T47D (cell line): ENCODE data around the gene FBN2.

Experiments used
- DNase-seq, 2 experiments: peaks; one replicate each; pipeline versions ENCODE4 v3.0.0 to v3.0.0-alpha.2; 2011 to 2012; ENCODE audit warnings: low read depth in 1 of 2, low spot score in 1 of 2
- JUND ChIP-seq: IDR thresholded peaks from 2 replicates; pipeline ENCODE4 v1.6.1; 2012; ENCODE audit warnings: low read depth
- in situ Hi-C: cut with HindIII; loops from 2 replicates; pipeline ENCODE4 v1.10.0; 2016; ENCODE audit warnings: low sequenced_read_pairs, low pct_unique_long_range_greater_than_20kb

FBN2 gene

GRCh38 chr5:128538000-128538249 is at the start of gene FBN2:
Gene FBN2 (minus strand): TSS chr5:128538245. CDS start chr5:128537603, 642 bp downstream.
- in situ Hi-C loops: no loop called here
- DNase-seq: no peak
- TF ChIP-seq JUND: no peak

DNA sequence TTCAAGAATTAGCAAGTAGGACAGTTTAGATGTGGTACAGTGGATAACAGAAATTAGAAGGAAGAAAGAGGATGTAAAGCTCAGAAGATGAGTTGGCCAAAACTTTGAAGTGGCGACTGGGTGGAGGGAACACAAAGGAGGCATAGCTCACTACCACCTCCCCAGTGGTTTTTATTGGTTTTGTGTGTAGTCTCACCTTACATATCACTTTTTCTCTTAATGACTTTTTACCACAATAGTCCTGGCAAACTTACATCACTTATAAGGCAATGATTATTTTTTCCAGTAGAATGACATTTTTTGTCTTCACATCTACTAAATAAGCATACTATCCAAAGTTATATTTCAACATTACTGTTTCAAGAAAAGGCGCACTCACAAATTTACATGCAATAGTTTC is 49.2 kb upstream of the FBN2 start:
- DNase-seq: no peak
- in situ Hi-C loops: no loop called here
- no peak for TF ChIP-seq JUND

GRCh38 chr5:128586848-128587247 is 48.8 kb upstream of the FBN2 start:
- DNase-seq: no peak
- TF ChIP-seq JUND: no peak
- in situ Hi-C loops: no loop called here

GRCh38 chr5:128579639-128580038 is 41.6 kb upstream of the FBN2 start:
- in situ Hi-C loops: no loop called here
- TF ChIP-seq JUND: no peak
- DNase-seq: no peak

- no peak for DNase-seq
- in situ Hi-C loops: no loop called here
- TF ChIP-seq JUND: no peak
Measured at GRCh38 chr5:128579093-128579492, 41.0 kb upstream of the FBN2 start.

DNA sequence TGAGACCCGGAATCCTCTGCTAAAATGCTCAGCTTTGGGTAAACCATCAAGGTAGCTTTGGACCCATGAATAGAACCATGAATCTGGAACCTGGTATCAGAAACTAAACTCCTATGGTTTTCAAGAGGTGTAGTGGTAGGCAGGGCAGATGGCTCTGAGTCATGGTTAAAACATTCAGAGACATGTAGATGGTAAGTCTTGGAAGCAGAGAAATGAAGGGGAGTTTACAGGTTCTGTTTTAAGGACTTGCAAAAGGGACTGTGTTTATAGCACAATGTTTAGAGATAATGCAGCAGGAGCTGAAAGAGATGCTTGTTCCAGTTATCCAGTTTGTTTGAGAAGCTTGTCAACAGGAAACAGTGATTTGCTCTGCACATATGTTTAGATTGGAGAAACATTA is 36.0 kb upstream of the FBN2 start:
- in situ Hi-C loops: no loop called here
- DNase-seq: no peak
- no peak for TF ChIP-seq JUND

DNA sequence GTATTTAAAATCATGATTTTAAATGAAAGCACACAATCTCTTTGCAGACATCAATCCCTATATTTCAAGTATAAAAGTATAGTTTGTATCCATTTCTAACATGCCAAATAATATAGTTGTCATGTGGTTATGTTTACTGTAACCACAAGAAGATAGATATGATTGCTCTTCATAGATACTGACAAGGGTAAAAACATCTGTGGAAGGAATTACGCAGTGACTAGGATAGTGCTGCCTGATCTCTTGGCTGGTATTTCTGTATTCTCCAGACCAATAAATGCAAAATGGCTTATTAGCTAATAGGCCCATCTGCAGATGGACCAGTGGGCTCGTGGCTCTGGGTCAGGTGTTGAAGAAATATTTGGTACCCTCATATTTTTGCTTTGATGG is 34.9 kb upstream of the FBN2 start:
- in situ Hi-C loops: no loop called here
- TF ChIP-seq JUND: no peak
- no peak for DNase-seq

DNA sequence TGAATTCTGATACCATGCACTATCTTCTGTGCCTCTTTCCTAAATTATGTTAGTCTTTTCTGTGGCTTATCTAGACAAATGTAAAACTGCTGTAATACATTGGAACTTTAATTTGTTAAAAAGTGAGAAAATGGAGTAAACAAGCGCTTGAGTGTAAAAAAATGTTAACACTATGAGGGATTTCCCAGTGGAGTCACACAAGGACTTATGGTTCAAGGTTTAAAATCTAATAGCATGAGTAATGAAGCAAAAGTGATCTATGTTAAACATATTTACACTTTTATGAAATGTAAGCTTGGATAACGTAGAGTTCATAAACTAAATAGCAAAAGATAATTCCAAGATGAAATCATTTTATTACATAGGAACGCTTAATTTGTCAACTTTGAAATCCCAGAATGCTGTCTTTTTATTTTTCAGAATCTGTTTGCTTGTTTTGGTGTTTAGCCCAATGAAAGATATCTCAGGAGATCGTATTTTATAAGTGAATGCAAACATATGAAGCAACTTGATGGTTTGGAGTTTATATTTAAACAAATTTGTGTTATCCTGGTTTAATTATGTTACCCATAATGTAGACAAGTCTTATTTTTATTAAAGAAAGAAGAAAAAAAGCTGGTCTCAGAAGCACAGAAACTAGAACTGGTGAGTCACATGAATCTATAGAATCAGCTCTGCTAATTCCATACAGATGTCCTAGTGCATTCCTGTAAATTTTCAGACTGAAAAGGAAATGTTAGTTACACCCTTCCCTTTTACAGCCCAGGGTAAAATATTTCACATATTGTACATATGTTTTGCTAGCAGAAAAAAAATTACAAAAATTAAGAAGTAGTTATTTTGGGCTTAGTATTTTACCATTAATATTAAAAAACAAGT is 34.2 kb upstream of the FBN2 start:
- DNase-seq: no peak
- TF ChIP-seq JUND: no peak
- in situ Hi-C loops: no loop called here

DNA sequence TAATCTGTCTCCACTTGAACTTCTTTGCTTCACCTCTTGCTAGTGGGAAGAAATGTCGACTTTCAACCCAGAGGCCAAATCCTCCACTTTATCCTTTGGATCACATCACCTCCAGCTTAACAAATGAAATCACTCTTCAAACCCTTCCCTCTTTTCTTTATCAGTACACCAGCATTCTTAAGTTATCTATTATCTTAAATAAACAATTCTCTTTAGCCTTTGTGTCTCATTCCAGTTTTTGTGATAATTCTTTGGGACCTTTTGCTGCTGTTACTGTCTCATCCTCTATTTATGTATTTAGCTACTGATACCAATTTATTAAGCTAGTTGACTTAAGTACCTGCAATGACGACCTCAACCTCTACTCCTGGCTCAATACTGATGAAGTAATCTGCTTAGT is 28.1 kb upstream of the FBN2 start:
- in situ Hi-C loops: no loop called here
- DNase-seq: no peak
- TF ChIP-seq JUND: no peak

GRCh38 chr5:128559300-128560297 is 21.6 kb upstream of the FBN2 start:
- no peak for TF ChIP-seq JUND
- DNase-seq: no peak
- in situ Hi-C loops: no loop called here

GRCh38 chr5:128553747-128554146 is 15.7 kb upstream of the FBN2 start:
- in situ Hi-C loops: no loop called here
- no peak for DNase-seq
- TF ChIP-seq JUND: no peak

GRCh38 chr5:128551476-128551875 is 13.4 kb upstream of the FBN2 start:
- in situ Hi-C loops: no loop called here
- no peak for TF ChIP-seq JUND
- DNase-seq: no peak

- no peak for DNase-seq
- in situ Hi-C loops: no loop called here
- TF ChIP-seq JUND: no peak
Measured at GRCh38 chr5:128549496-128549895, 11.5 kb upstream of the FBN2 start.
